ENCODE measurements around the gene SEC14L5. TPM values are rescaled to one million over a fixed set of nuclear protein-coding genes. Genes with fewer than 3 reads are reported as not detected.

SEC14L5 gene
- total RNA-seq, 4 donors from 2014 or later = 0.83 to 1.8 (median 1.1) TPM

GRCh38 chr16:4911970-4912386 is 46.2 kb upstream of the SEC14L5 start:
- Histone ChIP-seq H3K9me3 (no peaks in the 10 kb centered on the region), H3K4me1 (peaks cover 0 to 5% (median 0%) of the 10 kb centered on the region in 4 donors), H3K36me3 (peaks cover 0 to 4% (median 0%) of the 10 kb centered on the region in 4 donors), H3K4me3 (no peak overlapping the region), H3K27me3 (no peaks in the 10 kb centered on the region), H3K27ac (replicated peaks in 1 of 4) (no peak overlapping the region)
- TF ChIP-seq POLR2A (IDR thresholded peaks at IDR 0.05; ENCODE audit: low read depth) = no peak
- TF ChIP-seq CTCF (IDR thresholded peaks at IDR 0.05) = no peak
- TF ChIP-seq POLR2AphosphoS5 (IDR thresholded peaks at IDR 0.05) = no peak
- no peak for TF ChIP-seq EP300 (IDR thresholded peaks at IDR 0.05)
- no peak for DNase-seq (ENCODE audit: extremely low spot score)
- WGBS = 78% methylated on average over 6 of the region's 6 CpGs
- intact Hi-C loops (cut with DNase I) = no loop called here

- 82% methylated on average over 4 of the region's 7 CpGs for WGBS
- TF ChIP-seq POLR2AphosphoS5 (IDR thresholded peaks at IDR 0.05) = no peak
- TF ChIP-seq CTCF (IDR thresholded peaks at IDR 0.05) = no peak
- TF ChIP-seq EP300 (IDR thresholded peaks at IDR 0.05) = no peak
- no peak for TF ChIP-seq POLR2A (IDR thresholded peaks at IDR 0.05; ENCODE audit: low read depth)
- no peak for DNase-seq (ENCODE audit: extremely low spot score)
- peaks cover 0 to 4% (median 0%) of the 10 kb centered on the region in 4 donors for H3K36me3 ChIP-seq
- H3K9me3 ChIP-seq = no peaks in the 10 kb centered on the region
- no peak overlapping the region for H3K27ac ChIP-seq (replicated peaks in 1 of 4)
- H3K4me1 ChIP-seq = peaks cover 0 to 5% (median 0%) of the 10 kb centered on the region in 4 donors
- intact Hi-C loops (cut with DNase I) = no loop called here
- no peak overlapping the region for H3K4me3 ChIP-seq
- no peaks in the 10 kb centered on the region for H3K27me3 ChIP-seq
Observed at GRCh38 chr16:4913130-4913773, 44.9 kb upstream of the SEC14L5 start.

- DNase-seq (ENCODE audit: extremely low spot score) = no peak
- H3K4me1 ChIP-seq = peaks cover 0 to 9% (median 0%) of the 10 kb centered on the region in 4 donors
- H3K36me3 ChIP-seq = peaks cover 0 to 4% (median 0%) of the 10 kb centered on the region in 4 donors
- H3K27me3 ChIP-seq = no peaks in the 10 kb centered on the region
- 92% methylated on average over 14 of the region's 15 CpGs for WGBS
- H3K27ac ChIP-seq (replicated peaks in 1 of 4) = no peak overlapping the region
- H3K4me3 ChIP-seq = no peak overlapping the region
- intact Hi-C loops (cut with DNase I) = no loop called here
- no peaks in the 10 kb centered on the region for H3K9me3 ChIP-seq
- TF ChIP-seq POLR2AphosphoS5 (IDR thresholded peaks at IDR 0.05) = no peak
- no peak for TF ChIP-seq EP300 (IDR thresholded peaks at IDR 0.05)
- no peak for TF ChIP-seq CTCF (IDR thresholded peaks at IDR 0.05)
- TF ChIP-seq POLR2A (IDR thresholded peaks at IDR 0.05; ENCODE audit: low read depth) = no peak
Observed at GRCh38 chr16:4913774-4914525, 44.2 kb upstream of the SEC14L5 start.

GRCh38 chr16:4914528-4915225 is 43.5 kb upstream of the SEC14L5 start:
- intact Hi-C loops (cut with DNase I) = no loop called here
- H3K4me3 ChIP-seq = no peak overlapping the region
- peaks cover 0 to 4% (median 0%) of the 10 kb centered on the region in 4 donors for H3K36me3 ChIP-seq
- 92% methylated on average over 4 of the region's 7 CpGs for WGBS
- H3K9me3 ChIP-seq = no peaks in the 10 kb centered on the region
- H3K27ac ChIP-seq (replicated peaks in 1 of 4) = peak overlapping the region in 1 of 4 donors; percentile 27
- no peak for DNase-seq (ENCODE audit: extremely low spot score)
- no peaks in the 10 kb centered on the region for H3K27me3 ChIP-seq
- peaks cover 0 to 11% (median 0%) of the 10 kb centered on the region in 4 donors for H3K4me1 ChIP-seq
- TF ChIP-seq CTCF (IDR thresholded peaks at IDR 0.05) (no peak), EP300 (IDR thresholded peaks at IDR 0.05) (no peak), POLR2AphosphoS5 (IDR thresholded peaks at IDR 0.05) (no peak), POLR2A (IDR thresholded peaks at IDR 0.05; ENCODE audit: low read depth) (no peak)

All from esophagus muscularis mucosa (tissue), 4 donors.